HFFc6 (cell line): ENCODE measurements around the gene PATZ1. TPM values are rescaled to one million over a fixed set of nuclear protein-coding genes. Genes with fewer than 3 reads are reported as not detected.

Experiments used
- DNase-seq: peaks from one replicate; pipeline ENCODE4 v3.0.0-alpha.2; 2018
- H3K27ac Mint-ChIP-seq: 2 replicates; pipeline ENCODE4 v1.8.0; 2020; ENCODE audit warnings: mild to moderate bottlenecking, mixed read lengths
- H3K27me3 Mint-ChIP-seq: 2 replicates; pipeline ENCODE4 v1.8.0; 2021; ENCODE audit warnings: mild to moderate bottlenecking, moderate library complexity, mixed read lengths; ENCODE audit not compliant: insufficient read depth
- H3K36me3 Mint-ChIP-seq: 2 replicates; pipeline ENCODE4 v1.8.0; 2021; ENCODE audit warnings: low read depth, mixed read lengths
- H3K4me1 Mint-ChIP-seq: 2 replicates; pipeline ENCODE4 v1.8.0; 2020; ENCODE audit warnings: low read depth, mixed read lengths
- H3K4me3 Mint-ChIP-seq: 2 replicates; pipeline ENCODE4 v1.8.0; 2020; ENCODE audit warnings: mild to moderate bottlenecking, moderate library complexity, mixed read lengths
- H3K9me3 Mint-ChIP-seq: 2 replicates; pipeline ENCODE4 v1.8.0; 2020; ENCODE audit warnings: mild to moderate bottlenecking, mixed read lengths
- total RNA-seq, 6 experiments: library from RNA; stranded (reverse); fragmentation: NEBNext Ultra II Directional; extraction: Animal tissue kit (Norgen Biotek cat#: 25700); gene quantifications; 2 replicates in 1 of 6; 3 replicates in 5 of 6; pipeline ENCODE4 v1.2.3, GENCODE V29; 2021
- TF ChIP-seq, protein P1 (sequence below): fragments of 200-600 bp; sonication (generic); IDR thresholded peaks from 2 replicates; pipeline ENCODE4 v1.5.0; 2021; ENCODE audit warnings: antibody characterized with exemption, mild to moderate bottlenecking

PATZ1 gene
- total RNA-seq, 6 experiments from 2014 or later: 12.4 to 16.0 (median 13.9) TPM

DNA sequence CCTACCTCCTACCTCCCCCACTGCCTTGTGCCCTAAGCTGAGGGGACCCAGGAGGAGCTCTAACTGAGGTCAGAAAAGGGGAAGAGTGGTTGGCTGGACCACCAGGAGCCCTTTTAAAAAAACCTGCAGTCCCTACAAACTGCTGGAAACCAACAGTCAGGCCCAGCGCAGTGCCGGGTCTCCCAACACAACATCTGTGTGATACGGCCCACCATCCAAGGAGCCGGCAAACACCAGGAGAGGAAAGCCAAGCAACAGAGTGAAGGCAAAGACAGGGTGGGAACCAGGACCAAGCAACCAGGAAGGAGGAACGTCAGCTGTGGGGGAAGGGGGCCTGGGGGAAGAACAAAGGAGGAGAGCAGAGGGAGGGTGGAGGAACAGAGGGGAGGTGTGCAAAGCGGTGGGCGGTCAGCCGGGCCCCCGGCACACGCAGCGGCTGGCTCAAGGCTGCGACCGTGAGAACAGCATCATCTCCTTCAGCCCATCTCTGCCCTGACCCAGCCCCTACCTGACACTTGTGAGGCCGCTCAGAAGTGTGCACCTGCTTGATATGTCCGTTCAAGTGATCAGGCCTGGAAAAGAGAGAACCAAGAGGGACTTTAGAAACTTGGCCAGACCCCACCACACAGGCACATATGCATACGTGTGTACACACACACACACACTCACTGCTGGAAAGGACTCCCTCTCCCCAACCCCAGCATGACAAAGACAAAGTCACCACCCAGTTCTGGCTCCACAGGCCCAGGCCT, 3.6 kb downstream of the PATZ1 start:
- Mint-ChIP-seq H3K9me3 (no peaks in the 10 kb centered on the region), H3K27ac (no peak overlapping the region), H3K27me3 (peaks cover 2% of the 10 kb centered on the region), H3K4me3 (no peak overlapping the region; the same call in 1 of the 2 replicates), H3K4me1 (peaks cover 22% of the 10 kb centered on the region), H3K36me3 (peaks cover 19% of the 10 kb centered on the region)
- TF ChIP-seq, protein P1, sequence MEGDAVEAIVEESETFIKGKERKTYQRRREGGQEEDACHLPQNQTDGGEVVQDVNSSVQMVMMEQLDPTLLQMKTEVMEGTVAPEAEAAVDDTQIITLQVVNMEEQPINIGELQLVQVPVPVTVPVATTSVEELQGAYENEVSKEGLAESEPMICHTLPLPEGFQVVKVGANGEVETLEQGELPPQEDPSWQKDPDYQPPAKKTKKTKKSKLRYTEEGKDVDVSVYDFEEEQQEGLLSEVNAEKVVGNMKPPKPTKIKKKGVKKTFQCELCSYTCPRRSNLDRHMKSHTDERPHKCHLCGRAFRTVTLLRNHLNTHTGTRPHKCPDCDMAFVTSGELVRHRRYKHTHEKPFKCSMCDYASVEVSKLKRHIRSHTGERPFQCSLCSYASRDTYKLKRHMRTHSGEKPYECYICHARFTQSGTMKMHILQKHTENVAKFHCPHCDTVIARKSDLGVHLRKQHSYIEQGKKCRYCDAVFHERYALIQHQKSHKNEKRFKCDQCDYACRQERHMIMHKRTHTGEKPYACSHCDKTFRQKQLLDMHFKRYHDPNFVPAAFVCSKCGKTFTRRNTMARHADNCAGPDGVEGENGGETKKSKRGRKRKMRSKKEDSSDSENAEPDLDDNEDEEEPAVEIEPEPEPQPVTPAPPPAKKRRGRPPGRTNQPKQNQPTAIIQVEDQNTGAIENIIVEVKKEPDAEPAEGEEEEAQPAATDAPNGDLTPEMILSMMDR: no peak
- DNase-seq: no peak

DNA sequence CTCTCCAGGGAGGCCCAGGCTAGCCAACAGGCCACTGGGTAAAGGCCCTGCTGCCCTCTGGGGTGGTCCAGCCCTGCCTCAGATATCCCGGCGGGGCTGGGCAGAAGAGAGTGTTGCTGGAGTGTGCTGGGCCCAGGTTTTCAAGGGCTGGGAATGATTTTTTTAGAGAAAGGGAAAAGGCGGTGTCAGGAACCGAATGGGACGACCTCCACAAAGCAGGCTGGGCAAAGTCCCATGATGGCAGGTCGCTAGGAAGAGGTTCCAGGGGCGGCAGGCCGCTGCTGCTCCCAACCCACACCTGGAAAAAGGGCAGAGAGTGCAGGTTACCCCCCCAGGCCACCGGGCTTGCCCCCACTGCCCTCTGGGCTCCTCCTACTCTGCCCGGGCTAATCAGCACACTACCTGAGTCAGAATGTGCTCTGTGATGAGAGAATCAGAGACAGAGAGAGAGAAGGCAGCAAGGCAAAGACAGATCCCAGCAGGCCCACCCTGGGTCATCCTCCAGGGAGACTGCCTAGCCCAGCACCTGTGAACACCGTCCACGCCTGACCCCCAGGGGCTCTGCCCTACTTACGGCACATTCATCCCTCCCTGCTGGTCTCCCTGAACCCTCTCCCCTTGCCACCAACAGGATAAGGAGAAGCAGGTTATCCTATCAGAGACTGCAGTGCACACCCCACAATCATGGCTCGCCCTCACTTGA, 4.6 kb downstream of the PATZ1 start:
- no peak overlapping the region for H3K4me3 Mint-ChIP-seq

DNA sequence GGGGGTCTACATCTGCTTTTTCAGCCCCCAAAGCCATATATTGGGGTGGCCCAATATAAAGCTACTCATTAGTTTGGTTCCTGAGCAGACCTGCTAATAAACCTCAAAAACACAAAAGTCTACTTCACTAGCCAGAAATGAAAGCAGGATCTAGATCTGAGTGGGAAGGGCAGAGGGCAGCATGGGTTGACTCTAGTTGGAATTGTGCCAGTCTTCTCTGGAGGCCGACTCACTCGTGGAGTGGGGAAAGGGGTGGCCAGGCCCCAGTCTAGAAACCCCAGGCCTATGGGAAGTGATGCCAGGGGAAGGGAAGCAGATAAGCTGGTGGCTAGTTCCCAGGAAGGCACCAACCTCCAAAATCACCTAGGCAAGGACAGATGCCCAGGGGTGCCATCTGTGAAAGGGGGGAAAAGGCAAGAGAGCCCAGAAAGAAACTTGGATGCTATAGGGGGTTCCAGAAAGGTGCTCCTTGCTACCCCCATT, 5.3 kb downstream of the PATZ1 start:
- no peak overlapping the region for H3K4me3 Mint-ChIP-seq
- TF ChIP-seq, protein P1: no peak
- peaks cover 29% of the 10 kb centered on the region for H3K4me1 Mint-ChIP-seq
- H3K36me3 Mint-ChIP-seq: peaks cover 23% of the 10 kb centered on the region
- H3K27me3 Mint-ChIP-seq: peaks cover 2% of the 10 kb centered on the region
- no peak for DNase-seq
- no peaks in the 10 kb centered on the region for H3K9me3 Mint-ChIP-seq
- H3K27ac Mint-ChIP-seq: no peak overlapping the region

More for the DNA sequence above, 4.6 kb downstream of the PATZ1 start:
- H3K36me3 Mint-ChIP-seq: peaks cover 23% of the 10 kb centered on the region
- no peak overlapping the region for H3K27ac Mint-ChIP-seq
- H3K27me3 Mint-ChIP-seq: peaks cover 2% of the 10 kb centered on the region
- no peak for DNase-seq
- peaks cover 29% of the 10 kb centered on the region for H3K4me1 Mint-ChIP-seq
- TF ChIP-seq, protein P1: no peak
- H3K9me3 Mint-ChIP-seq: no peaks in the 10 kb centered on the region

DNA sequence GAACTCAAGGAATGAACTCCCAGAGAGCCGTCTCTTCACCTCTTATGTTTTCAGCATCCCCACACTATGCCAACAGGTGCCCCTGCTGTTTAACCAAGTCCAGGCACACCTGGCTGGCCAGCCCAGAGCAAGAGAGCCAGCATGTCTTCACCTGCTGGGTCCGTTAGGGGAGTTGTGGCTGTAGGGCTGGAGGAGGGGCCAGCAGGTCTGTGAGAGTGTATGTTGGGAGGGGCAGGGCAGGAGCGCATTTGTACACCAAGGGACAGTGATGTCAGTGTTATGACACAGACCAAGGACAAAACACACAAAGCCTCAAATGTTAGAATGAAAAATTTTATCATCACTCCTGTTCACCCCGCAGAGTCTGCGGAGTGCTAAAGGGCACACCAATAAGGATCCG, 5.8 kb downstream of the PATZ1 start:
- DNase-seq: no peak
- peaks cover 29% of the 10 kb centered on the region for H3K4me1 Mint-ChIP-seq
- no peak overlapping the region for H3K27ac Mint-ChIP-seq

DNA sequence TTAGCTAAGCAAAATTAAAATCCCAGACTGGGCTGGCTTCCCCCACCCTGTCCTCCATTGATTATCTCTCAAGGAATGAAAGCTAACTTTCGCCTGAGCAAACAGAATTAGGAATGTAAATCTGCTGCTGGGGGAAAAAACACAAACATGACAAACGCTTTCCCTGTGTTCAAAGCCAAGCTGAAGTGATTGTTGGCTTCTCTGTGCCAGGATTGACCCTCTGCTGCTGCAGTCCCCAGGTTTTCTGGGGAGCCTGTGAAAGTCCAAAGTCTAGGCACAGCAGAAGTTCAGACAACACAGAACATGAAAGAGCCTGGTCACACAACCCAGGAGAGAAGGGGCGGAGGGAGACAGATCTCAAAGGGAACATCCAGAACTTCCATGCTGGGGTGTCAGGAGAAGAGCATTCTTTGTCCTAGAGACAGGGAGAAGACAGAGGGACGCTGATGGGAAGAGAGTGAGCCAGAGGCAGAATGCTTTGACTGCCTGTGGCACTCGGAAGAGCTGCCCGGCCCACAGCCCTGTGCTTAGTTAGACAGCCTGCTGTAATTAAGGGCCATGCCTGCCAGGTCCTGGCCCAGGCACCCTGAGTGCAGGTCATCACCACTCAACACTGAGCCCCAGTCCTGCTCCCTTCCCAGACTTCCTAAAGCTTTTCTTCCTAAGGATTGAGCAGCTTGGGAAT, 6.9 kb downstream of the PATZ1 start:
- Mint-ChIP-seq H3K9me3 (no peaks in the 10 kb centered on the region), H3K27me3 (peaks cover 2% of the 10 kb centered on the region), H3K36me3 (peaks cover 27% of the 10 kb centered on the region), H3K4me3 (no peak overlapping the region), H3K27ac (no peak overlapping the region), H3K4me1 (peaks cover 25% of the 10 kb centered on the region)
- TF ChIP-seq, protein P1: no peak
- no peak for DNase-seq

More for the DNA sequence above, 5.8 kb downstream of the PATZ1 start:
- TF ChIP-seq, protein P1: no peak
- Mint-ChIP-seq H3K9me3 (no peaks in the 10 kb centered on the region), H3K36me3 (peaks cover 23% of the 10 kb centered on the region), H3K27me3 (peaks cover 2% of the 10 kb centered on the region), H3K4me3 (no peak overlapping the region)
